ENCODE data around the gene PPP1R1C. TPM values are rescaled to one million over a fixed set of nuclear protein-coding genes. Genes with fewer than 3 reads are reported as not detected.
A peak's percentile ranks its signal among the peaks of the same experiment; 100 is the strongest.

The PPP1R1C gene
- total and polyA plus RNA-seq, 10 donors, result 0.24 to 0.48 (median 0.32) TPM; not detected in 5

- TF ChIP-seq POLR2A (IDR thresholded peaks at IDR 0.05), result no peak
- TF ChIP-seq CTCF (IDR thresholded peaks at IDR 0.05 in 8 of 11, conservative IDR thresholded peaks at IDR 0.05 in 3 of 11), result no peak
- TF ChIP-seq POLR2AphosphoS5 (IDR thresholded peaks at IDR 0.05), result no peak
- intact Hi-C loops (cut with DNase I; ENCODE audit: low total_unique reads), result no loop called here
Measured at GRCh38 chr2:181978351-181979150, 7.1 kb upstream of the PPP1R1C start.

DNA sequence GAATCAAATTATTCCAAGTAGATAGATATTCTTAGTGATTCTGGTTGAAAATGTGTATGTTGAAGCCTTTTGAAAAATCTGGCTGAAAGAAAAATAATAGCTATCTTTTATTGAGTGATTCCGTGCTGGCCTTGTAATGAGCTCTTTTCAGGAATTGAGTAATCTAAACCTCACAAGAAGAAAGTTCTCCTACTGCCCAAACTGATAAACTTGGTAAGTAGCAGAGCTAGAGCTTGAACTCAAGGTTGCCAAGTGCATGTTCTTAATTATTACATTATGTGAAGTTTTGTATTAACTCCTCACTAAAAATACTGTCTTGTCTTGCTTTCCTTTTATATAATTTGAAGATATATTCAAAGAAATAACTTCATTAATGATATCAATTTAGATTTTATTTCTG, 1.6 kb upstream of the PPP1R1C start:
- no peak overlapping the region for H3K27ac ChIP-seq
- WGBS, 5 donors, result 77 to 97% (median 81%) methylated on average over 1 of the region's 1 CpG
- no peak for DNase-seq
- no peaks in the 10 kb centered on the region for H3K27me3 ChIP-seq (replicated peaks in 1 of 7)
- no peaks in the 10 kb centered on the region for H3K36me3 ChIP-seq
- peaks cover 0 to 6% (median 0%) of the 10 kb centered on the region in 6 donors for H3K4me1 ChIP-seq
- TF ChIP-seq CTCF (IDR thresholded peaks at IDR 0.05 in 8 of 11, conservative IDR thresholded peaks at IDR 0.05 in 3 of 11), result no peak
- no peak for TF ChIP-seq POLR2A (IDR thresholded peaks at IDR 0.05)
- H3K9me3 ChIP-seq, result no peaks in the 10 kb centered on the region
- H3K4me3 ChIP-seq, result no peak overlapping the region
- intact Hi-C loops (cut with DNase I; ENCODE audit: low total_unique reads), result no loop called here

More at GRCh38 chr2:181978351-181979150, 7.1 kb upstream of the PPP1R1C start:
- H3K4me3 ChIP-seq, result no peak overlapping the region
- DNase-seq, result no peak
- WGBS, 5 donors, result 62 to 88% (median 80%) methylated on average over 2 of the region's 2 CpGs
- H3K36me3 ChIP-seq, result no peaks in the 10 kb centered on the region
- H3K9me3 ChIP-seq, result no peaks in the 10 kb centered on the region
- H3K4me1 ChIP-seq, result no peaks in the 10 kb centered on the region
- H3K27ac ChIP-seq, result no peak overlapping the region
- no peaks in the 10 kb centered on the region for H3K27me3 ChIP-seq (replicated peaks in 1 of 7)

- no peaks in the 10 kb centered on the region for H3K9me3 ChIP-seq
- no peaks in the 10 kb centered on the region for H3K36me3 ChIP-seq
- intact Hi-C loops (cut with DNase I; ENCODE audit: low total_unique reads), result no loop called here
- TF ChIP-seq POLR2A (IDR thresholded peaks at IDR 0.05), result no peak
- no peak for TF ChIP-seq POLR2AphosphoS5 (IDR thresholded peaks at IDR 0.05)
- no peak for TF ChIP-seq CTCF (IDR thresholded peaks at IDR 0.05 in 8 of 11, conservative IDR thresholded peaks at IDR 0.05 in 3 of 11)
- no peak overlapping the region for H3K4me3 ChIP-seq
- no peak for DNase-seq
- no peaks in the 10 kb centered on the region for H3K27me3 ChIP-seq (replicated peaks in 1 of 7)
- WGBS, 5 donors, result 50 to 70% (median 62%) methylated on average over 4 of the region's 4 CpGs
- H3K27ac ChIP-seq, result peak overlapping the region in 2 of 8 donors; percentile 4 to 12
- H3K4me1 ChIP-seq, result peaks cover 0 to 6% (median 0%) of the 10 kb centered on the region in 6 donors
Measured at GRCh38 chr2:181984814-181985631, 630 bp upstream of the PPP1R1C start.

Data from spleen (tissue), 11 donors.